ENCODE data around the gene TMEM126A. TPM values are rescaled to one million over a fixed set of nuclear protein-coding genes. Genes with fewer than 3 reads are reported as not detected.
A peak's percentile ranks its signal among the peaks of the same experiment; 100 is the strongest.

The TMEM126A gene
- total and polyA plus RNA-seq, 2 of the 13 experiments (the other 11 are each of a cell fraction or from before 2014, with no cell fraction given) = 59.5 to 66.9 TPM

GRCh38 chr11:85647604-85648299 is at the start of gene TMEM126A (continued):
- TF ChIP-seq USF2 (IDR thresholded peaks at IDR 0.05; ENCODE audit: low read depth, low read length) (no peak), USF2 (CRISPR knock-in tag; IDR thresholded peaks at IDR 0.05; ENCODE audit: borderline replicate concordance) (0 out of 2 replicates have a peak, but pooled peaks have one; percentile 45), MXD4 (CRISPR knock-in tag; IDR thresholded peaks at IDR 0.05) (peak; percentile 69; the same call in 1 of the 2 replicates), ZNF788 (CRISPR knock-in tag; IDR thresholded peaks at IDR 0.05; ENCODE audit: borderline replicate concordance) (peak; percentile 88; the same call in 1 of the 2 replicates), NRL (CRISPR knock-in tag; IDR thresholded peaks at IDR 0.05; ENCODE audit: borderline replicate concordance) (peak; percentile 85), TFDP1 (CRISPR knock-in tag; IDR thresholded peaks at IDR 0.05; ENCODE audit: borderline replicate concordance) (peak; percentile 52; the same call in 1 of the 2 replicates), ZBTB44 (CRISPR knock-in tag; IDR thresholded peaks at IDR 0.05) (0 out of 2 replicates have a peak, but pooled peaks have one; percentile 40), PITX1 (CRISPR knock-in tag; IDR thresholded peaks at IDR 0.05) (peak; percentile 14; the same call in 1 of the 2 replicates), SRSF4 (IDR thresholded peaks at IDR 0.05; ENCODE audit: low read depth, low read length, poor library complexity, severe bottlenecking) (no peak), MIXL1 (CRISPR knock-in tag; IDR thresholded peaks at IDR 0.05) (peak; percentile 81), ZNF318 (CRISPR knock-in tag; IDR thresholded peaks at IDR 0.05) (no peak), JUND (CRISPR knock-in tag; IDR thresholded peaks at IDR 0.05) (no peak)
- TF ChIP-seq, protein P1, sequence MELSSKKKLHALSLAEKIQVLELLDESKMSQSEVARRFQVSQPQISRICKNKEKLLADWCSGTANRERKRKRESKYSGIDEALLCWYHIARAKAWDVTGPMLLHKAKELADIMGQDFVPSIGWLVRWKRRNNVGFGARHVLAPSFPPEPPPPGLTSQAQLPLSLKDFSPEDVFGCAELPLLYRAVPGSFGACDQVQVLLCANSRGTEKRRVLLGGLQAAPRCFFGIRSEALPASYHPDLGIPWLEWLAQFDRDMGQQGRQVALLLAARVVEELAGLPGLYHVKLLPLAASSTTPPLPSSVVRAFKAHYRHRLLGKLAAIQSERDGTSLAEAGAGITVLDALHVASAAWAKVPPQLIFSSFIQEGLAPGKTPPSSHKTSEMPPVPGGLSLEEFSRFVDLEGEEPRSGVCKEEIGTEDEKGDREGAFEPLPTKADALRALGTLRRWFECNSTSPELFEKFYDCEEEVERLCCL (CRISPR knock-in tag; IDR thresholded peaks at IDR 0.05; ENCODE audit: borderline replicate concordance) = no peak

Data from HepG2 (cell line).